HL-60 (cell line): Measurements from ENCODE around the gene OR52E1.

Experiments
- DNase-seq, 2 experiments: peaks; one replicate each; pipeline ENCODE4 v3.0.0-alpha.2; 2010 to 2020; ENCODE audit warnings: low read depth in 1 of 2, low spot score in 1 of 2
- H3K27ac ChIP-seq: fragments of 250-450 bp; sonication (Bioruptor Pico); replicated peaks from 2 replicates; pipeline ENCODE4 v1.5.1; 2020; ENCODE audit warnings: mild to moderate bottlenecking, moderate library complexity
- H3K27me3 ChIP-seq: fragments of 250-450 bp; sonication (Bioruptor Pico); 2 replicates; pipeline ENCODE4 v1.5.1; 2021; ENCODE audit warnings: mild to moderate bottlenecking, moderate library complexity; ENCODE audit not compliant: insufficient read depth, poor library complexity, severe bottlenecking
- H3K4me3 ChIP-seq: replicated peaks from 2 replicates; pipeline ENCODE4 v1.5.1; 2011; ENCODE audit warnings: mild to moderate bottlenecking, control low read depth, low read length; ENCODE audit not compliant: insufficient read depth
- GABPA ChIP-seq: IDR thresholded peaks from 2 replicates; pipeline ENCODE4 v1.6.1; 2012; ENCODE audit warnings: low read depth
- POLR2AphosphoS5 ChIP-seq: IDR thresholded peaks from 2 replicates; pipeline ENCODE4 v1.6.1; 2012; ENCODE audit warnings: low read depth
- REST ChIP-seq: IDR thresholded peaks from 2 replicates; pipeline ENCODE4 v1.6.1; 2012; ENCODE audit warnings: low read depth; ENCODE audit not compliant: insufficient replicate concordance
- SPI1 ChIP-seq: IDR thresholded peaks from 2 replicates; pipeline ENCODE4 v1.6.1; 2012; ENCODE audit warnings: low read depth, mild to moderate bottlenecking, borderline replicate concordance
- long read RNA-seq: library from polyadenylated mRNA; unstranded; transcript quantifications from one replicate; pipeline ENCODE4 v2.0.0, GENCODE V29; 2020
- TF ChIP-seq, protein P1 (sequence below): IDR thresholded peaks from one replicate; pipeline ENCODE4 v1.5.1; 2011; ENCODE audit warnings: low read length, control low read depth, inconsistent platforms; ENCODE audit not compliant: insufficient read depth

The OR52E1 gene
- long read RNA-seq, result 0 reads

- Histone ChIP-seq H3K27ac (no peak within 1 kb of the TSS), H3K27me3 (no peaks in the 10 kb centered on the region), H3K4me3 (no peak within 1 kb of the TSS)
- DNase-seq, result no peak
- TF ChIP-seq REST (no peak), SPI1 (no peak), POLR2AphosphoS5 (no peak), GABPA (no peak)
- TF ChIP-seq, protein P1, sequence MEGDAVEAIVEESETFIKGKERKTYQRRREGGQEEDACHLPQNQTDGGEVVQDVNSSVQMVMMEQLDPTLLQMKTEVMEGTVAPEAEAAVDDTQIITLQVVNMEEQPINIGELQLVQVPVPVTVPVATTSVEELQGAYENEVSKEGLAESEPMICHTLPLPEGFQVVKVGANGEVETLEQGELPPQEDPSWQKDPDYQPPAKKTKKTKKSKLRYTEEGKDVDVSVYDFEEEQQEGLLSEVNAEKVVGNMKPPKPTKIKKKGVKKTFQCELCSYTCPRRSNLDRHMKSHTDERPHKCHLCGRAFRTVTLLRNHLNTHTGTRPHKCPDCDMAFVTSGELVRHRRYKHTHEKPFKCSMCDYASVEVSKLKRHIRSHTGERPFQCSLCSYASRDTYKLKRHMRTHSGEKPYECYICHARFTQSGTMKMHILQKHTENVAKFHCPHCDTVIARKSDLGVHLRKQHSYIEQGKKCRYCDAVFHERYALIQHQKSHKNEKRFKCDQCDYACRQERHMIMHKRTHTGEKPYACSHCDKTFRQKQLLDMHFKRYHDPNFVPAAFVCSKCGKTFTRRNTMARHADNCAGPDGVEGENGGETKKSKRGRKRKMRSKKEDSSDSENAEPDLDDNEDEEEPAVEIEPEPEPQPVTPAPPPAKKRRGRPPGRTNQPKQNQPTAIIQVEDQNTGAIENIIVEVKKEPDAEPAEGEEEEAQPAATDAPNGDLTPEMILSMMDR, result no peak
Observed at GRCh38 chr11:5069272-5069671, at the start of gene OR52E1. Gene OR52E1 (plus strand): TSS chr11:5069572.

- no peak overlapping the region for H3K4me3 ChIP-seq
- TF ChIP-seq REST (no peak), SPI1 (no peak), POLR2AphosphoS5 (no peak), GABPA (no peak)
- TF ChIP-seq, protein P1, result no peak
- no peak for DNase-seq
- no peak overlapping the region for H3K27ac ChIP-seq
- no peaks in the 10 kb centered on the region for H3K27me3 ChIP-seq
Observed at GRCh38 chr11:5021996-5022395, 47.4 kb upstream of the OR52E1 start.

- H3K27ac ChIP-seq, result no peak overlapping the region
- TF ChIP-seq GABPA, result no peak
- no peak for TF ChIP-seq POLR2AphosphoS5
Observed at GRCh38 chr11:5036669-5037068, 32.7 kb upstream of the OR52E1 start.

GRCh38 chr11:5037926-5038325 is 31.4 kb upstream of the OR52E1 start:
- no peaks in the 10 kb centered on the region for H3K27me3 ChIP-seq
- H3K27ac ChIP-seq, result no peak overlapping the region
- TF ChIP-seq SPI1 (no peak), REST (no peak), POLR2AphosphoS5 (no peak), GABPA (no peak)
- TF ChIP-seq, protein P1, result no peak

More at GRCh38 chr11:5036669-5037068, 32.7 kb upstream of the OR52E1 start:
- Histone ChIP-seq H3K27me3 (no peaks in the 10 kb centered on the region), H3K4me3 (no peak overlapping the region)
- DNase-seq, result no peak

More at GRCh38 chr11:5037926-5038325, 31.4 kb upstream of the OR52E1 start:
- no peak for DNase-seq
- no peak overlapping the region for H3K4me3 ChIP-seq
